Esophagus (tissue), 2 donors: ENCODE data around the gene PLA2G2A. TPM values are rescaled to one million over a fixed set of nuclear protein-coding genes. Genes with fewer than 3 reads are reported as not detected.
"Not testable (repeated sequence)": the region's sequence is repeated elsewhere in the genome, so short reads cannot be mapped to it uniquely, and the experiment has no call there.

ENCODE experiments used
- H3K27ac ChIP-seq, 2 donors: one replicate each; pipeline ENCODE4 v1.5.1; 2013; ENCODE audit warnings: low read depth in 2 of 2, mild to moderate bottlenecking in 2 of 2, inconsistent platforms in 1 of 2, low read length in 1 of 2, moderate library complexity in 1 of 2
- H3K27me3 ChIP-seq, 2 donors: one replicate each; pipeline ENCODE4 v1.6.1; 2013; ENCODE audit warnings: low read length in 2 of 2, control low read depth in 1 of 2, mild to moderate bottlenecking in 1 of 2; ENCODE audit not compliant: insufficient read depth in 2 of 2, control insufficient read depth in 1 of 2
- H3K36me3 ChIP-seq, 2 donors: one replicate each; pipeline ENCODE4 v1.6.1; 2013; ENCODE audit warnings: low read length in 1 of 2; ENCODE audit not compliant: control insufficient read depth in 2 of 2, insufficient read depth in 2 of 2
- H3K4me1 ChIP-seq, 2 donors: one replicate each; pipeline ENCODE4 v1.6.1; 2013; ENCODE audit warnings: low read length in 1 of 2; ENCODE audit not compliant: control insufficient read depth in 2 of 2, insufficient read depth in 2 of 2
- H3K4me3 ChIP-seq, 2 donors: one replicate each; pipeline ENCODE4 v1.5.1; 2013; ENCODE audit warnings: low read length in 2 of 2, mild to moderate bottlenecking in 2 of 2, low read depth in 1 of 2, moderate library complexity in 1 of 2
- H3K9me3 ChIP-seq, 2 donors: one replicate each; pipeline ENCODE4 v1.6.1; 2013; ENCODE audit warnings: mild to moderate bottlenecking in 2 of 2, low read depth in 1 of 2, low read length in 1 of 2, moderate library complexity in 1 of 2; ENCODE audit not compliant: control insufficient read depth in 2 of 2, insufficient read depth in 1 of 2
- WGBS, 2 donors: extraction: QIAGEN DNeasy Blood & Tissue Kit; methylation state at CpG; one replicate each; pipeline ENCODE4 v1.1.7; 2013; 5-methylcytosine and 5-hydroxymethylcytosine counted together
- polyA plus RNA-seq, 2 donors: library from polyadenylated mRNA; stranded (reverse); fragments of 200-250 nt; gene quantifications; one replicate each; pipeline ENCODE4 v1.2.3, GENCODE V29; 2013
- donor health status: healthy with polysubstance abuse.
- donor health status: Bipolar disorder and iron deficiency.

The PLA2G2A gene
- 10 to 100 TPM; 15.7 to 81.7 TPM for polyA plus RNA-seq

DNA sequence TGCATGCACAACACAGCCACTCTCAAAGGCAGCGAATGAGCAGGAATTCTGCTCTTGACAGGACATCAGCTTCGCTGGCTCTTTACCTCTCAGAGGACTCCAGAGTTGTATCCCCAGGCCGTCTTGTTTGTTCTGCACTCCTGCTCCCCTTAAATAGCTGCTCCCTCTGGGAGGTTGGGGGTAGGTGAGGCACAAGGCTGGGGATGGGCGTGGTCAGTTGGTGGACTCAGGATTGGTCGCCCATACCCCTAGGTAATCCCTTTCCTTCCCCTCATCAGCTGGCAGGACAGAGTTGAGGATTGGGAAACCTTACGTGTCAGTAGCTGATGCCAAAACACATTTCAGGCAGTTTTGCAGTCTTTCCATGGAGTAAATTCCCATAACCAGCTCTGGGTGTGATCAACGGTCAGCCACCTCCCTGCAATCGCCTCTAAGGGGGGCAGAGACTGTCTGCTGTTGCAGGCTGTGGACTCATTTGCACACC lies at the start of gene PLA2G2A:
TSS of gene PLA2G2A (minus strand) at position 125 of the 484 bp plus-strand sequence. CDS start 845 bp downstream, outside the sequence.
- 61 to 70% methylated on average over 8 of the region's 8 CpGs for WGBS, 2 donors
- peaks cover 0 to 2% of the 10 kb centered on the region in 2 donors for H3K9me3 ChIP-seq
- H3K27me3 ChIP-seq = no peaks in the 10 kb centered on the region
- no peak within 1 kb of the TSS for H3K4me3 ChIP-seq
- H3K36me3 ChIP-seq = no peaks in the 10 kb centered on the region
- no peaks in the 10 kb centered on the region for H3K4me1 ChIP-seq
- H3K27ac ChIP-seq = no peak within 1 kb of the TSS

DNA sequence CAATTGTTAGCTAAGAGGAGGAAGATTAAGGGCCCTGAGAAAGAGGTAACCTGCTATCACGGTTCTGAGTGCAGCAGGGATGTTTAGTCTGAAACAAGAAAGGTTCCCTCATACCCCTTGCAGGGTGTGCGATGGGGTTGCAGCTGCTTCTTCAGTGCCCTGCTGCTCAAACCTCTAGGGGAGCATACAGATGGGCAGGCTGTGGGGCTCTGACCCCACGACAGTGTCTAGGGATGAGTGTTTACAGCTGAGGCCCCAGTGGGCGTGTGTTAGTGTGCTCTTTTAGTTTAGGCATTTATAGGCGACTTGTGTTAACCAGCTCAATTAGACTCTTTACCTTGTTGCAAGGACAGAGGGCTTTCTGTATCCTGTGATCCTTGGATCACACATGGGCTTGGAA lies 49.3 kb upstream of the PLA2G2A start:
- H3K27me3 ChIP-seq = peaks cover 0 to 5% of the 10 kb centered on the region in 2 donors
- WGBS, 2 donors = 71 to 75% methylated on average over 5 of the region's 5 CpGs

GRCh38 chr1:20028125-20028524 lies 48.7 kb upstream of the PLA2G2A start:
- Histone ChIP-seq H3K27ac (no peak overlapping the region), H3K4me1 (no peaks in the 10 kb centered on the region), H3K27me3 (peaks cover 0 to 5% of the 10 kb centered on the region in 2 donors), H3K4me3 (no peak overlapping the region), H3K36me3 (no peaks in the 10 kb centered on the region), H3K9me3 (no peaks in the 10 kb centered on the region)
- 85 to 86% methylated on average over 5 of the region's 5 CpGs for WGBS, 2 donors

More for the DNA sequence above, 49.3 kb upstream of the PLA2G2A start:
- H3K36me3 ChIP-seq = no peaks in the 10 kb centered on the region
- H3K4me3 ChIP-seq = no peak overlapping the region
- no peaks in the 10 kb centered on the region for H3K4me1 ChIP-seq
- H3K27ac ChIP-seq = no peak overlapping the region
- no peaks in the 10 kb centered on the region for H3K9me3 ChIP-seq

- H3K27me3 ChIP-seq = no peaks in the 10 kb centered on the region
- 95 to 97% methylated on average over 1 of the region's 1 CpG for WGBS, 2 donors
- H3K9me3 ChIP-seq = peaks cover 0 to 3% of the 10 kb centered on the region in 2 donors
- H3K4me3 ChIP-seq = no peak overlapping the region
- H3K36me3 ChIP-seq = no peaks in the 10 kb centered on the region
- no peak overlapping the region for H3K27ac ChIP-seq
- no peaks in the 10 kb centered on the region for H3K4me1 ChIP-seq
These were observed 38.3 kb upstream of the PLA2G2A start for GRCh38 chr1:20017741-20018140.

DNA sequence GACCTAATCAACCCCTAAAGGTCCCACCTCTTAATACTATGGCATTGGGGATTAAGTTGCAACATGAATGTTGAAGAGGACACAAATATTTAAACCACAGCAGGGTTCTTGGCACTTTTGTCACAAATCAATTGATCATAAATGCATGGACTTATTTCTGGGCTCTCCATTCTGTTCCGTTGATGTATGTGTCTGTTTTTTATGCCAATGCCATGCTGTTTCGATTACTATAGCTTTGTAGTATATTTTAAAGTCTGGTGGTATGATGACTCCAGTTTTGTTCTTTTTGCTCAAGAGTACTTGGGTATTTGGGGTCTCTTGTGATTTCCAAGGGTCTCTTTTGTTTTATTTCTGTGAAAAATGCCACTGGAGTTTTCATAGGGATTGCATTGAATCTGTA lies 34.7 kb upstream of the PLA2G2A start:
- WGBS, 2 donors = 73 to 88% methylated on average over 2 of the region's 2 CpGs
- Histone ChIP-seq H3K27me3 (no peaks in the 10 kb centered on the region), H3K36me3 (no peaks in the 10 kb centered on the region), H3K9me3 (peaks cover 0 to 3% of the 10 kb centered on the region in 2 donors), H3K27ac (no peak overlapping the region), H3K4me1 (no peaks in the 10 kb centered on the region), H3K4me3 (no peak overlapping the region)

DNA sequence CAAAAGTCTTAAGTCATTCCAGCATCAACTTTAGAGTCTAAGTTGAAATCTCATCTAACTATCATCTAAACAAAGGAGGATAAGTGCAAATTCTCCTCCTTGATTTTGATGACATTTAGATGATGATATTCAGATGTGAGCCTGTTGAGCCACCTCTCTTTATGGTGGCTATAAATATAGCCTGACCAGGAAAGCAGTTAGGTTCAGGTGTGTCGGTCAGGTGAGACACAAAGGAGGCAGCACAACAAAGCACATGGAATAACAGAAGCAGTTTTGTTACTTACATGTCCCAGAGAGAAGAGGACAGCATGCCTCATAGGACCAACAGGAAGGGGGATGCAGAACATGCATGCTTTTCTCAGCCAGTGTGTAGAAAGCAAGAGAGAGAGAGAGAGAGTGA lies 30.6 kb upstream of the PLA2G2A start:
- Histone ChIP-seq H3K4me3 (no peak overlapping the region), H3K4me1 (no peaks in the 10 kb centered on the region), H3K9me3 (no peaks in the 10 kb centered on the region), H3K27me3 (no peaks in the 10 kb centered on the region), H3K36me3 (no peaks in the 10 kb centered on the region), H3K27ac (no peak overlapping the region)
- WGBS, 2 donors = 62 to 68% methylated on average over 1 of the region's 1 CpG

DNA sequence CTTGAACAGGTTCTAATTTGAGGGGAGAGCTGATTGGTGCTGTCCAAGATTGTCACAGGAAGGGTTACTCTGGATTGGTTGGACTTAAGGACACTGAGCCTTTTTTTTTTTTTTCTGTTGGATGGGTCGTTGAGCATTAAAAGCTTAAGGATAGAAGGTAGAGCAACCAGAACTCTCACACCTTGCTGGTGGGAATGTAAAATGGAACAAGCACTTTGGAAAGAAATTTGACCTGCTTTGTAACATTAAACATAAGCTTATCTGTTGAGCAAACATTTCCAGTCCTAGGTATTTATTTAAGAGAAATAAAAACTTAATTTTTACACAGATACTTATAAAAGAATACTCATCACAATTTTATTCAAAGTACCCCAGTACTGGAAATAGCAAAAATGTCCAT lies 29.8 kb upstream of the PLA2G2A start:
- H3K9me3 ChIP-seq = no peaks in the 10 kb centered on the region
- no peaks in the 10 kb centered on the region for H3K27me3 ChIP-seq
- H3K36me3 ChIP-seq = no peaks in the 10 kb centered on the region
- no peak overlapping the region for H3K27ac ChIP-seq
- no peaks in the 10 kb centered on the region for H3K4me1 ChIP-seq
- WGBS, 2 donors = 27 to 63% methylated on average over 1 of the region's 1 CpG
- H3K4me3 ChIP-seq = no peak overlapping the region

DNA sequence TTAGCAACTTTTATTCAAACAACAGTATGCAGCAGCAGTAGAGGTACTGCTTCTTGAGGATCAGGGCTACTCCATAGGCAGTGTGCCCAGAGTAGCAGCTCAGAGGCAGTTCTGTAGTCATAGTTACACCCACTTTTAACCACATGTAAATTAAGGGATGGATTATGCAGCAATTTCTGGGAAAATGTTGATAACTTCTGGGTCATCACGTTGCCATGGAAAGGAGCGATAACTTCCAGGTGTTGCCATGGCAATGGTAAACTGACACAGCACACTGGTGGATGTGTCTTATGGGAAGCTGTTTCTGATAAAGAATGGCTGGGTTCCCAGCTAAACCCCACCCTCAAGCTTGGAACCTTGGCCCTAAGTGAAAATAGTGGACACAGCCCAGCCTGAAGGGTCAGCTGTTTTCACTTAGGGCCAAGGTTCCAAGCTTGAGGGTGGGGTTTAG lies 29.0 kb upstream of the PLA2G2A start:
- H3K4me3 ChIP-seq = no peak overlapping the region
- H3K27me3 ChIP-seq = no peaks in the 10 kb centered on the region
- H3K36me3 ChIP-seq = no peaks in the 10 kb centered on the region
- 70 to 78% methylated on average over 2 of the region's 2 CpGs for WGBS, 2 donors
- H3K4me1 ChIP-seq = no peaks in the 10 kb centered on the region
- H3K9me3 ChIP-seq = no peaks in the 10 kb centered on the region
- H3K27ac ChIP-seq = no peak overlapping the region

DNA sequence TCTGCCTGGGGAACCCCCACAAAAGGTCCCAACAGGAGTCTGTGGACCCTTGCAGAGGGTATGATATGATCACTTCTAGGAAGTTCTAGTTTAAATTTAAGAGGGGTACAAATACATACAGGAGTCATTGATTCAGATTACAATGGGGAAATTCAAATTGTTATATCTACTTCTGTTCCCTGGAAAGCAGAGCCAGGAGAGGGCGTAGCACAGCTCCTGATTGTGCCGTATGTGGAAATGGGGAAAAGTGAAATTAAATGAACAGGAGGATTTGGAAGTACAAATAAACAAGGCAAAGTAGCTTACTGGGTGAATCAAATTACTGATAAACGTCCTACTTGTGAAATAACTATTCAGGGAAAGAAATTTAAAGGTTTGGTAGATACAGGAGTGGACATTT lies 19.4 kb upstream of the PLA2G2A start:
- 40 to 46% methylated on average over 3 of the region's 3 CpGs for WGBS, 2 donors
- not testable (repeated sequence) for H3K27me3 ChIP-seq, H3K4me3 ChIP-seq, H3K9me3 ChIP-seq, H3K36me3 ChIP-seq, H3K27ac ChIP-seq, H3K4me1 ChIP-seq

- Histone ChIP-seq H3K27ac (no peak overlapping the region), H3K27me3 (no peaks in the 10 kb centered on the region), H3K36me3 (no peaks in the 10 kb centered on the region), H3K4me3 (no peak overlapping the region), H3K9me3 (no peaks in the 10 kb centered on the region), H3K4me1 (no peaks in the 10 kb centered on the region)
- WGBS, 2 donors = 66 to 68% methylated on average over 2 of the region's 2 CpGs
These were observed 11.3 kb upstream of the PLA2G2A start for GRCh38 chr1:19990689-19991088.
